ENCODE data around the gene AKAP1.
A peak's percentile ranks its signal among the peaks of the same experiment; 100 is the strongest.
"Not testable (repeated sequence)": the region's sequence is repeated elsewhere in the genome, so short reads cannot be mapped to it uniquely, and the experiment has no call there.

The AKAP1 gene

DNA sequence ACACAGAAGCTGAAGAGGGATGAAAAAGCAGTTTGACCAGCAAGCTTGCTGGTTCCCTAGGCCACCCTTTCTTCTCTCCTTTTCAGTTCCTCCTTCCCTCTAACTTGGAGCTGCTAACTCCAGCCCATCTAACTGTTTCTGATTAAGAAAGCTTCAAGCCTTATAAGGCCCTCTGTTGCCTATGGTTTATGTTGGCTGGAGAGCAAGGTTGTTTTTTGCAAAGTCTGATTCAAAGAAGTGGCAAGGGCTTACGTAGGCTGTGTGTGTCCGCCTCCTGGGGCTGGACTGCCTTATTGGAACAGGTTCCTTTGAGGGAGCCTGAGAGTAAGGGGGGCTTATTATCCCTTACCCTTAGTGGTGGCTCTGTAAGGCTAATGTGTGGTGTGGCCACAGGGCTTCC lies 7.1 kb downstream of the AKAP1 start:
- H3K4me3 ChIP-seq (ENCODE audit: low read depth, low read length), result no peak overlapping the region
- peaks cover 2% of the 10 kb centered on the region; the same call in 1 of the 2 replicates for H3K36me3 ChIP-seq (ENCODE audit: control insufficient read depth, insufficient read depth, low read length)
- H3K27ac ChIP-seq (ENCODE audit: low read depth, low read length), result no peak overlapping the region
- H3K27me3 ChIP-seq (ENCODE audit: control insufficient read depth, insufficient read depth, low read length), result no peaks in the 10 kb centered on the region
- no peaks in the 10 kb centered on the region for H3K9me3 ChIP-seq (ENCODE audit: control insufficient read depth, insufficient read depth, low read depth, low read length)
- no peak overlapping the region for H3K9ac ChIP-seq (ENCODE audit: low read length)
- peaks cover 49% of the 10 kb centered on the region for H3K4me1 ChIP-seq (ENCODE audit: control insufficient read depth, insufficient read depth, low read length)

- H3K36me3 ChIP-seq (ENCODE audit: control insufficient read depth, insufficient read depth, low read length), result peaks cover 2% of the 10 kb centered on the region; the same call in 1 of the 2 replicates
- no peak overlapping the region for H3K27ac ChIP-seq (ENCODE audit: low read depth, low read length)
- H3K9ac ChIP-seq (ENCODE audit: low read length), result no peak overlapping the region
- peaks cover 49% of the 10 kb centered on the region for H3K4me1 ChIP-seq (ENCODE audit: control insufficient read depth, insufficient read depth, low read length)
- no peaks in the 10 kb centered on the region for H3K9me3 ChIP-seq (ENCODE audit: control insufficient read depth, insufficient read depth, low read depth, low read length)
- H3K4me3 ChIP-seq (ENCODE audit: low read depth, low read length), result no peak overlapping the region
- no peaks in the 10 kb centered on the region for H3K27me3 ChIP-seq (ENCODE audit: control insufficient read depth, insufficient read depth, low read length)
Observed at GRCh38 chr17:57092779-57093178, 7.7 kb downstream of the AKAP1 start.

DNA sequence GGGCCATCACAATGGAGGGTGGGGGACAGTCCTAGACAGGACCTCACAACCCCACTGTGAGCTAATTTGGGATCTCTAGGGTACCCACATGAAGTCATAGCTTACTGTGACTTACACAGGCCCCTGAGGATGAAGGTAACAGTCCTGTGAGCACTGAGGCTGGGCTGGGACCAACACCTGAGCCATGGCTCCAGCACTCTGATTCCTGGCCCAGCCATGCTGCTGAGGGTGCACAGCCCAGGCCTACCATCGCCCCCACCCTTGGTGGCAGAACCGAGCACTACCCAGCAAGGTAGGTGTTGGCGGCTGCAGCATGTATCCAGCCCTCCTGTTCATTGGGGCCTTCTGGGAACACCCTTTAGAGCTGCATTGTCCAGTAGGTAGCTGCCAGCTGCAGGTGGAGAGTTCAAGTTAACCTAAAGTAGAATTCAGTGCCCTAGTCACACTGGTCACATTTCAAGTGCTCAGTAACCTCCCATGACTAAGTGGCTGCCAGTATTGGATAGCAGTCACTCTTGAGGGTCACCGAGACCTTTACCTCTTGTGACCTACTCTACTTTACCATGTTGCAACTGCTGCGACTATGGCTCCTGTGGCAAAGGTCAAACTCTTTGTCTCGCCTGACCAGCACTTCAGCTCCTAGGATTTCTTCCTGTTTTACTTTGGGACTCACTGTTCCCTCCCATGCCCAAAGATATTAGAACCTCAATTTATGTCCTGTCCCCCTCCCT lies 11.6 kb downstream of the AKAP1 start:
- H3K4me1 ChIP-seq (ENCODE audit: control insufficient read depth, insufficient read depth, low read length), result peaks cover 59% of the 10 kb centered on the region
- H3K27ac ChIP-seq (ENCODE audit: low read depth, low read length), result no peak overlapping the region
- no peak overlapping the region for H3K9ac ChIP-seq (ENCODE audit: low read length)

DNA sequence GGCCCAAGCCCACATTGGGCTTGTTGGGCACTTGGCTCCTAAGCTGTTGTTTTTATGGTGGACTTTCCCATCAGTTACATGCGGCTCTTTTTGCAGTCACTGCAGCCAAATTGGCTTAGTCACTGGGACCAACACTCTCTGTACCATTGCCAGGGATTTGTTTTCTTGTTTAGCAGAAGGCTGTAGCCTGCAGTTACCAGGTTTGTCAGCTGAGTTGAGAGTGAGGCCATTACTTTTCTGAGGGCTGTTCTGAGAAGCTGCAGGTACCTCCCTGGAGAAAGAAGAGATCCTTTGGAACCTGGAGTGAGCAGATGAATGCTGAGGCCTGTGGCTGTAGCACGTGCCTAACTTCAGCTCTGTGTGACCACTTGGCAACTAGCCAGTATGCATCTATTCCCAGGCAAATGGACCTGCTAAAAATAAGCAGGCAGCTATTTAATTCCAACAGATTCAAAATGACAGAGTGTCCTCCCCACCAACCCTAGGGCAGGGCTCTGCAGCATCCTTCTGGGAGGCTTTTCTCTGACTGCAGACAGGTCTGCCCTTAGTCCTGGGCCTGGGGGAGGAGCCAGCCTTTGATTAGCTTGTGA lies 12.9 kb downstream of the AKAP1 start:
- Histone ChIP-seq H3K9me3 (ENCODE audit: control insufficient read depth, insufficient read depth, low read depth, low read length) (no peaks in the 10 kb centered on the region), H3K36me3 (ENCODE audit: control insufficient read depth, insufficient read depth, low read length) (peaks cover 2% of the 10 kb centered on the region; the same call in 1 of the 2 replicates), H3K4me1 (ENCODE audit: control insufficient read depth, insufficient read depth, low read length) (peaks cover 51% of the 10 kb centered on the region), H3K4me3 (ENCODE audit: low read depth, low read length) (no peak overlapping the region), H3K27ac (ENCODE audit: low read depth, low read length) (0 out of 2 replicates have a peak overlapping the region, but pooled peaks have one; percentile 7), H3K9ac (ENCODE audit: low read length) (no peak overlapping the region), H3K27me3 (ENCODE audit: control insufficient read depth, insufficient read depth, low read length) (no peaks in the 10 kb centered on the region)

More for the DNA sequence above, 11.6 kb downstream of the AKAP1 start:
- H3K27me3 ChIP-seq (ENCODE audit: control insufficient read depth, insufficient read depth, low read length), result no peaks in the 10 kb centered on the region
- peaks cover 2% of the 10 kb centered on the region; the same call in 1 of the 2 replicates for H3K36me3 ChIP-seq (ENCODE audit: control insufficient read depth, insufficient read depth, low read length)
- H3K4me3 ChIP-seq (ENCODE audit: low read depth, low read length), result no peak overlapping the region
- no peaks in the 10 kb centered on the region for H3K9me3 ChIP-seq (ENCODE audit: control insufficient read depth, insufficient read depth, low read depth, low read length)

- Histone ChIP-seq H3K27ac (ENCODE audit: low read depth, low read length) (no peak overlapping the region), H3K4me3 (ENCODE audit: low read depth, low read length) (no peak overlapping the region), H3K4me1 (ENCODE audit: control insufficient read depth, insufficient read depth, low read length) (peaks cover 51% of the 10 kb centered on the region), H3K9me3 (ENCODE audit: control insufficient read depth, insufficient read depth, low read depth, low read length) (no peaks in the 10 kb centered on the region), H3K9ac (ENCODE audit: low read length) (no peak overlapping the region), H3K27me3 (ENCODE audit: control insufficient read depth, insufficient read depth, low read length) (no peaks in the 10 kb centered on the region), H3K36me3 (ENCODE audit: control insufficient read depth, insufficient read depth, low read length) (peaks cover under 1% of the 10 kb centered on the region; the same call in 1 of the 2 replicates)
Observed at GRCh38 chr17:57099165-57099564, 14.1 kb downstream of the AKAP1 start.

DNA sequence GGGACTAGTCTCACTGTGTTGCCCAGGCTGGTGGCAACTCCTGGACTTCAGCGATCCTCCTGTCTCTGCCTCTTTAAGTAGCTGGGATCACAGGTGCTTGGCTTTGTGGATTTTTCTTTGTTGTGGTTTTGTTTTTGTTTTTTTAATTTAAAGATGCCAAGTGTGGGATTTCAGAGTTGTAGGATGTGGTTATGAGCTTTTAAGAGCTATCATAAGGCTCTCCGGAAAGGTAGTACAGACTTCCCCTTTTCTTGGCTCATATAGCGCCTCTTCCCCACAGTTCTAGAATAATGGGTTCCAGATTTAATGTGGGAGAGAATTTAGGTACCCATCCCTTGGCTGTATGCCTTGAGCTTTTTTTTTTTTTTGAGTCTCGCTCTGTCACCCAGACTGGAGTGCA lies 17.1 kb downstream of the AKAP1 start:
- no peaks in the 10 kb centered on the region for H3K27me3 ChIP-seq (ENCODE audit: control insufficient read depth, insufficient read depth, low read length)
- no peak overlapping the region for H3K9ac ChIP-seq (ENCODE audit: low read length)
- H3K27ac ChIP-seq (ENCODE audit: low read depth, low read length), result no peak overlapping the region

DNA sequence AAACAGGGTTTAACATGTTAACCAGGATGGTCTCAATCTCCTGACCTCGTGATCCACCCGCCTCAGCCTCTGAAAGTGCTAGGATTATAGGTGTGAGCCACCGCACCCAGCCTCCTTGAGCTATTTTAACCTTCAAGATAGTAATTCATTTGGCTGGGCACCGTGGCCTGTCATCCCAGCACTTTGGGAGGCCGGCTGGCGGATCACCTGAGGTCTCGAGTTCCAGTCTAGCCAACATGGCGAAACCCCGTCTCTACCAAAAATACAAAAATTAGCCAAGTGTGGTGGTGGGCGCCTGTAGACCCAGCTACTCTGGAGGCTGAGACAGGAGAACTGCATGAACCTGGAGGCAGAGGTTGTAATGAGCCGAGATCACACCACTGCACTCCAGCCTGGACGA lies 17.6 kb downstream of the AKAP1 start:
- H3K27ac ChIP-seq (ENCODE audit: low read depth, low read length); H3K4me3 ChIP-seq (ENCODE audit: low read depth, low read length); H3K27me3 ChIP-seq (ENCODE audit: control insufficient read depth, insufficient read depth, low read length); H3K9ac ChIP-seq (ENCODE audit: low read length); H3K36me3 ChIP-seq (ENCODE audit: control insufficient read depth, insufficient read depth, low read length); H3K9me3 ChIP-seq (ENCODE audit: control insufficient read depth, insufficient read depth, low read depth, low read length): not testable (repeated sequence)
- H3K4me1 ChIP-seq (ENCODE audit: control insufficient read depth, insufficient read depth, low read length), result peaks cover 54% of the 10 kb centered on the region

More for the DNA sequence above, 17.1 kb downstream of the AKAP1 start:
- peaks cover 9% of the 10 kb centered on the region for H3K36me3 ChIP-seq (ENCODE audit: control insufficient read depth, insufficient read depth, low read length)
- H3K4me3 ChIP-seq (ENCODE audit: low read depth, low read length), result no peak overlapping the region
- peaks cover 54% of the 10 kb centered on the region for H3K4me1 ChIP-seq (ENCODE audit: control insufficient read depth, insufficient read depth, low read length)
- H3K9me3 ChIP-seq (ENCODE audit: control insufficient read depth, insufficient read depth, low read depth, low read length), result no peaks in the 10 kb centered on the region

DNA sequence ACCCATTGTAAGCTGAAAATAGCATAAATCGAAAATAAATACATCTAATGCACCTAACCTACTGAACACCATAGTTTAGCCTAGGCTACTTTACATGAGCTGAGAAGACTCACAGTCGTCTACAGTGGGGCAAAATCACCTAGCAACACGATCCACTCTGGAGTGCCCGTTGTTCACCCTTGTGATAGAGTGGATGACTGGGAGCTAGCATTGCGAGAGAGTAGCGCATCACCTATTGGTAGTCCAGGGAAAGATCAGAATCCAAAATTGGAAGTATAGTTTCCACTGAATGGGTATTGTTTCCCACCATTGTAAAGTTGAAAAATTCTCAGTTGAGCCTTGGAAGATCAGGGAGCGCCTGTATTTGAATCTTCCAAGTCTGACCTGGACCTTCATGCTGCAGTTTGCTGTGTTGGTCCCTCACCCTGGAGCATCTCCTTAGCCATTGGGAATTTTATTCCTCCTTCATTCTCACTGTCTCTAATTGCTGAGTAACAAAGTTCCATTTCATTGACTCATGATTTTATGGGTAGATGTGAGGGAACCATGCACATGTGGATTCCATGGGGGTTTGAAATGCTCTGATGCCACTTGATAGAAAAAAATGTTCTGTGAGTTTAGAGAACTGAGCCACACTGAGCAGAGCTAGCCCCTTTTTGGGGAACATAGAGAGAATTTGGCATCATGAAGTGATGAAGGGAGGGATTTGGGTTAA lies 19.6 kb downstream of the AKAP1 start:
- peaks cover 10% of the 10 kb centered on the region for H3K36me3 ChIP-seq (ENCODE audit: control insufficient read depth, insufficient read depth, low read length)
- H3K27ac ChIP-seq (ENCODE audit: low read depth, low read length), result no peak overlapping the region
- H3K9me3 ChIP-seq (ENCODE audit: control insufficient read depth, insufficient read depth, low read depth, low read length), result no peaks in the 10 kb centered on the region
- H3K4me1 ChIP-seq (ENCODE audit: control insufficient read depth, insufficient read depth, low read length), result peaks cover 56% of the 10 kb centered on the region
- no peaks in the 10 kb centered on the region for H3K27me3 ChIP-seq (ENCODE audit: control insufficient read depth, insufficient read depth, low read length)
- no peak overlapping the region for H3K4me3 ChIP-seq (ENCODE audit: low read depth, low read length)
- no peak overlapping the region for H3K9ac ChIP-seq (ENCODE audit: low read length)

DNA sequence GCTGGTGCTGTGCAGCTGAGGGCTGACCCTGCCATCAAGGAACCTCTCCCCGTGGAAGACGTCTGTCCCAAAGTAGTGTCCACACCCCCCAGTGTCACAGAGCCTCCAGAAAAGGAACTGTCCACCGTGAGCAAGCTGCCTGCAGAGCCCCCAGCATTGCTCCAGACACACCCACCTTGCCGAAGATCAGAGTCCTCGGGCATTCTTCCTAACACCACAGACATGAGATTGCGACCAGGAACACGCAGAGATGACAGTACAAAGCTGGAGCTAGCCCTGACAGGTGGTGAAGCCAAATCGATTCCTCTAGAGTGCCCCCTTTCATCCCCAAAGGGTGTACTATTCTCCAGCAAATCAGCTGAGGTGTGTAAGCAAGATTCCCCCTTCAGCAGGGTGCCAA lies 20.5 kb downstream of the AKAP1 start:
- Histone ChIP-seq H3K9me3 (ENCODE audit: control insufficient read depth, insufficient read depth, low read depth, low read length) (no peaks in the 10 kb centered on the region), H3K4me1 (ENCODE audit: control insufficient read depth, insufficient read depth, low read length) (peaks cover 53% of the 10 kb centered on the region), H3K36me3 (ENCODE audit: control insufficient read depth, insufficient read depth, low read length) (peaks cover 10% of the 10 kb centered on the region), H3K9ac (ENCODE audit: low read length) (no peak overlapping the region), H3K27me3 (ENCODE audit: control insufficient read depth, insufficient read depth, low read length) (no peaks in the 10 kb centered on the region), H3K27ac (ENCODE audit: low read depth, low read length) (no peak overlapping the region), H3K4me3 (ENCODE audit: low read depth, low read length) (no peak overlapping the region)

GRCh38 chr17:57106107-57106835 lies 21.2 kb downstream of the AKAP1 start:
- no peak overlapping the region for H3K27ac ChIP-seq (ENCODE audit: low read depth, low read length)
- no peak overlapping the region for H3K4me3 ChIP-seq (ENCODE audit: low read depth, low read length)
- H3K27me3 ChIP-seq (ENCODE audit: control insufficient read depth, insufficient read depth, low read length), result no peaks in the 10 kb centered on the region
- H3K4me1 ChIP-seq (ENCODE audit: control insufficient read depth, insufficient read depth, low read length), result peaks cover 51% of the 10 kb centered on the region
- H3K36me3 ChIP-seq (ENCODE audit: control insufficient read depth, insufficient read depth, low read length), result peaks cover 10% of the 10 kb centered on the region
- H3K9me3 ChIP-seq (ENCODE audit: control insufficient read depth, insufficient read depth, low read depth, low read length), result no peaks in the 10 kb centered on the region
- no peak overlapping the region for H3K9ac ChIP-seq (ENCODE audit: low read length)
